Endothelial cell of hepatic sinusoid (primary cell): Measurements from ENCODE around the gene RYR3.

Experiments
- in situ Hi-C: cut with HindIII; loops from 2 replicates; pipeline ENCODE4 v1.10.0; 2017; ENCODE audit warnings: low sequenced_read_pairs

Gene RYR3

DNA sequence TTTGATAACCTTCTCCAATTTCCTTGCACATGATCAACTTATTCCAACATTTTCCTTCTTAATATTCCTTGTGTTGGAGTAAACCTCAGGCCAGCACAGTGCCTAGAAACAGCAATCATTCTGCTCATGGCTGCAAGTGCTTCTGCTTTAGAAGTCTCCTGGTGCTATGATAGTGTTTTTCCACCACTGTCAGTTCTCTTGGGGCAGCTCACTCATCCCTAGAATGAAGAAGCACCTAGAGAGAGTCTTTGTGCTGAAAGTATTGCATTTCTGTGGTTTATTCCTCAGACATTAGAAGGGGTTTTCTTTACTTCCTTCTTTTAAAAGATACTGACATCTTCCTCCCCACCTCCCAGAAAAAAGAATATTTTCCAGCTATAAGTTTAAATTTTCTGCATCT, 183.5 kb downstream of the RYR3 start:
- in situ Hi-C loops = no loop called here

GRCh38 chr15:33500432-33501195, 189.8 kb downstream of the RYR3 start:
- in situ Hi-C loops = no loop called here

DNA sequence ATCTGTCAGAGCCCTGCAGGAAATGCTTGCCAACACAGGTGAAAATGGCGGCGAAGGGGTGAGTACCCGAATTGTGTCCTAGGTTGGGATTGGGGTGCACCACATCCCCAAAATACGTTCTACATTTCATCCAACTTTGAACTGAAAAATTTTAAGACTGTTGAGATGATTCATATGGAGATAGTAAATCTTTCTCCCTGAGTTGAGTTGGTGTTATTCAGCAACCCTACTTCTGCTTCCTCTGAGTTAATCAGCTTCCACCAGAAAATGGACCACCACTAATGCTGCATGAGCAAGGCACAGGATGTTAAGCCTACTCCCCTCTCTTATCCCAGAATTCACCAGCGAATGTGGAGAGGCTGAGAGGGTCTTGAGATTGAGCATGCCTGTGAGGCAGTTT, 192.9 kb downstream of the RYR3 start:
- in situ Hi-C loops = no loop called here

DNA sequence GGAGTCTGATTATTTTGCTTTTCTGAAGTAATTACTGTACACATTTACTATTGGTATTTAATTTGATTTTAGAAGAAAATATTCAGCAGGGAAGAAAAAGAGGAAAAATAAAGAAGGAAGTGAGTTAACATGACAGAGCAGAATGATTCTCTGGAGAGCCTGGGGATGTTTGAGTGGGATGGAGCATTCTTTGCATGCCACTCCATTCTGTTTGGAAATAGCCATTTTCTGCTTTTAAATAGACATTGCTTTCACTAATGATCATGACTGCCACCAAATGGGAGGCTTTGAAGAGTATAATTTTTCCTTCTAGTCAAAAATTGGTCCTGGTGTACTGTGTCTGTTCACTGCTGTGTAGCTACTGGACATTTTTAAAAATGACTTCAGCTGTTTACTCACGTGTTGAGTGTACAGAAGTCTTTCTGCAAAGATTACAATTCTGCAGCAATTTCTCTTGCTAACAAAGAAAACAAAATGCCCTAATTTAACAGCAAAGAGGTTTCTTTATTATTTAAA, 196.1 kb downstream of the RYR3 start:
- in situ Hi-C loops = no loop called here

- in situ Hi-C loops = no loop called here
These were observed 197.9 kb downstream of the RYR3 start for GRCh38 chr15:33508703-33509102.

DNA sequence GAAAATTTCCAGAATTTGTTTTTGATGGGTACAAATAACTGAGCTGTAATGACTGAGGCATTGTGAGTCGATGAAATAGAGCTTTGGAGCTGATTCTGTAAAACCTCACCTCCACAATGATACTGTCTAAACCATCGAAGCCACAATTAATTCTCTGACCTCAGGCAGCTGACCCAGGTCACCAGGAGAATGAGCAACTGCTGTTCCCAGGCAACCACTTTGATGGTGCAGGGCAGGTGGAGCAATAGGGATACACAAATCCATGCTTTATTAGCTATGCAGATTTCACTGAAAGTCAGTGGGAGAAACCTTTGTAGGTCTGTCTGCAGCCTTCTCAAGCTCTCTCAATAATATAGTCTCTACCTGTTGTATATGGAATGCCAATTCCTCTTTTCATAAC, 204.4 kb downstream of the RYR3 start:
- in situ Hi-C loops = no loop called here

DNA sequence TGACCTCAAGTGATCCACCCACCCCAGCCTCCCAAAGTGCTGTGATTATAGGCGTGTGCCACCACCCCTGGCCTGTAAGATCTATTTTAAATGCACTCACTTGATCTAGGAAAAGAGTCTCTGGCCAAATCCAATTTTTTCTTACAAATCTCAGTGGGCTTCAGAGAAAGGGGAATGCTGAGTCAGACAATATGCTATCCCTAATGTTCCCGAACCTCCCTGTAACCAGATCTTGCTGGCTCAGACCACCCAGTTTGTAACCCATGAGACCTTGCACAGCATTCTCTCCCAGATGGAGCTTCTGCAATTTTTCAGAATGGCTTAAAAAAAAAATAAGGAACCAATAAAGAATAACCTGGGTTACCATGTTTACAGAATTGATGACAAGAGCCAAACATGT, 205.8 kb downstream of the RYR3 start:
- in situ Hi-C loops = no loop called here

GRCh38 chr15:33517944-33518343, 207.2 kb downstream of the RYR3 start:
- in situ Hi-C loops = no loop called here

DNA sequence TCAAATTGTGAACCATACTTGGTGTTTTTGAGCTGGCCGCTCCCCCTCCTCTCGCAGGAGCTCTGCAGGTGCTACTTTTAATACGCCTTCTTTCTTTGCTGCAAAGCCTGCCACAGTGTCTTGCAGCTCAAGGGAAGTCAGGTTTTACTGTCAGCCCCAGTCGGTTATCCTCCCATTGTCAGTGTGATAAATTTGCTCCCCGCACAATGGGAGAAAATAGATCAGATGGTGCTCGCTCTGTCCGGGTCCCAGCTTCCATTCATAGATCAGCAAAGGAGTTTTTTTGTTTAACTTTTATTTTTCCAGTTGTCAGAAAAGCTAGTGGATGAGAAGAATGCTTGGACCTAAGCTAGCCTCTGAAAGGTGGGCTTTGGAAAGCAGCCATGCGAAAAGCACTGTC, 207.7 kb downstream of the RYR3 start:
- in situ Hi-C loops = no loop called here

DNA sequence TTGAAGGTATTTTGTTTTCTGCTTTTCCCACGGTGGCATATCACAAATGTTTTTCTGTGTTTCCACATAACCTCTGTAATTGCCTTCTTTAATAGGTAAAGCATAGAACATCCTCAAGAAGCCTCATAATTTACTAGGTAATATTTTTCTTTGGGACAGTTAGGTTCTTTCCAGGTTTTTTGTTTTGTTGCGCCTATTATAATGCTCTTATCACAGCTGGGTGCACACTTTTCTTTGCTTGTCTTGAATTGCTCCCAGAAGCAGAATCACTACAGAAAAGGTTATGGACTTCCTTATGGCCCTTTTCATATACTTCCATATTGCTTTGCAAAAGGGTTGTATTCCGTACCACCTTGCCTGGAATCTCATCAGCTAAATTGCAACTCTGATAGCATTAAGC, 213.5 kb downstream of the RYR3 start:
- in situ Hi-C loops = no loop called here

GRCh38 chr15:33526532-33526931, 215.8 kb downstream of the RYR3 start:
- in situ Hi-C loops = loop anchor here (5.0 kb wide), 1 partner anchor 44 kb away; no protein-coding TSS in a partner anchor

GRCh38 chr15:33533197-33533596, 222.4 kb downstream of the RYR3 start:
- in situ Hi-C loops = no loop called here

DNA sequence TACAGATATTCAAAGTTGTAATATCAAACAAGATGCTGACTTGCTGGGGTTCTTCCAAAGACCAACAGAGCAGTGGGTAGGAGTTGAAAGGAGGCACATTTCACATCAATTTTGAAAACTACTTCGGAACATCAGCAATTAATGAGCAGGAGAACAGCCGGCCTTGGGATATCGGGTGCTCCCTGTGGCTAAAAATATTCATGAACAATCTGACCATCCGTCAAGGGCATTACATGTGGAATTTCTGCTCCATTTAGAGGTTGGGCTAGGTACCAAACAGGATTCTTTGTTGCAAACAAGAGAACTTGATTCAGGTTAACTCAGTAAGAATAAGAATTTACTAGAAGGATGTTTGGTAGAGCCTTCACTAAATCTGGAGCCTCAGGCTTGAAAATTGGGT, 223.9 kb downstream of the RYR3 start:
- in situ Hi-C loops = no loop called here

- in situ Hi-C loops = no loop called here
These were observed 224.4 kb downstream of the RYR3 start for GRCh38 chr15:33535135-33535534.

DNA sequence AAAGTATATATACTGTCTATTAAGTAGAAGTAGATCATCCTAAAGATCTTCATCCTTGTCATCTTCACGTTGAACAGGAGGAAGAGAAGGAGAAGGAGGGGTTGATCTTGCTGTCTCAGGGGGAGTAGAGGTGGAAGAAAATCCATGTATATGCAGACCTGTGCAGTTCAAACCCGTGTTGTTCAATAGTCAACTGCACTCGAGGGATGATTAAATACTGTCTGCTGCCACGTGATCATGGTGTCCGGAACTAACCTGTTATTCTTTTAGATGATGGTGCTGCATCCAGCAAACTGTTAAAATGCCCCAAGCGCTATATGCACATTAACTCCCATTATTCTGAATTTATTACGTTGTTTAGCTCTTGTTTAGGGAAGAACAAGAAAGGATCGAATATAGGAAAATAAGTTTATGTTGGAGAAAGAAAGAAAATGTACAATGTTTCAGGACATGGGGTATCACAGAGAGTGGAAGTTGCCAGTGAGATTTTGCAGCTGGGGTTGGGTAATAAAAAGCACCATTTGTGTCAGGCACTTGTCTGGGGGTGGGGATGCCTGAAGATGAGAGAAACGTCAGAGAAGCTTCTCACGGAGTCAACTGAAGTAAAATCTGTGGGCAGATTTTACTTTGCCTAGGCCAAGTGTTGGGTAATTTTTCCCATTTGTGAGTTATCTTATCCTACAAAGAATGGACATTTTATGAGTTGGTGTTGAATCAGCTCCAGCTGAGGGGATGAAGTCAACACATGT, 229.2 kb downstream of the RYR3 start:
- in situ Hi-C loops = no loop called here

DNA sequence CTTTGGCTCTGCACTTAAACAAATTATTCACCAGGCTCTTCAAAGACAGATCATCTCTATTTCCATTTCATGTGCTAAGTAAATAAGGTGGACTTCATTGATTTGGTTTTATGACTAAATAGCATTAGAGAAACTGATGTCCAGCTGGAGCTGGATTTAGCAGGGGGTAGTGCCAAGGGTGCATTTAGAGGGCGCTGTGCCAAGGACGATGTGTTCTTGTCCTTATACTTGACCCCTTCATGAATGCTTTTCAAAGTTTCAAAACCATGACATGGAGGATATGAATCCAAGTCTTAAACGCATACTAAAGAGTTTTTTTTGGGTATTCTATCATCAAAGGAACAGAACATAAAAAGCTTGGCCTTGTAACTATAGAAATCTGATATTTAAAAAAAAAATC, 233.2 kb downstream of the RYR3 start:
- in situ Hi-C loops = no loop called here

- in situ Hi-C loops = loop anchor here (5.0 kb wide), 1 partner anchor 34 kb away; no protein-coding TSS in a partner anchor
These were observed 235.1 kb downstream of the RYR3 start for GRCh38 chr15:33545866-33546265.

DNA sequence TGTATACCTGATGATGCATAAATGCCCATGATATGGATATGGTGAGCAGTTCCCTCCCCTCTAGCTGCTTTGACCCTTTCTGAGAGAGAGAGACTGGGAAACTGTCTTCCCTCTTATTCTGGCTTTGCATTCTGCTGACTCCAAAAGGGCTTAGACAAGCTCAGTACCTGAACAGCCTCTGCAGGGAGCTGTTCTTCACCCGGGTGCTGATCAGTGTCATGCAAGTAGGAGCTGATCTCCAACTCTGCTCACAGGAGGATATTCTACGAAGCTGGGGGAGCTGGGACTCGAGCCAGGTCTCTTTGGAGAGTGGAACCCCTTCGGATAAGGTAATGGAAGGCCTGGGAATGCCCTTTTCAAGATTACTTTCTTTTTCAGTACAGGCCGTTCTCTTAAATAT, 237.1 kb downstream of the RYR3 start:
- in situ Hi-C loops = loop anchor here (5.0 kb wide), 1 partner anchor 36 kb away; no protein-coding TSS in a partner anchor

DNA sequence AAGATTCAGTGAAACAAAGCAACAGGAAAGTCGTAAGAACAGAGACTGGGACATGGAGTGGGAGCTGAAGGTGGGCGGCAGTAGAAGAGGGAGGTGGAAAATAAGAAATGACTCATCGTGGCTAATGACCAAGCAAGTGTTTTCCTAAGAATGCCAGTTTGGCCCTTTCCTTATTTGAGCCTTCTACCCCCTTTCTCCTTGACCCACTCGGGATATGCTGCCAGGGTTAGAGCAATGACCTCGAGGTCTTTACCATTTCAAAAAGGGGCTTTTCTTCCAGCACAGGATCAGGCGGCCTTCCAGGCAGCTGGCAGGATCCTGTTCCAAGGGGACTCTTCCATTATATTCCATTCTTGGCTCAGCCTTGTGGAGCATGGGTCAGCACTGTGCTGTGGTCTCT, 241.1 kb downstream of the RYR3 start:
- in situ Hi-C loops = no loop called here

DNA sequence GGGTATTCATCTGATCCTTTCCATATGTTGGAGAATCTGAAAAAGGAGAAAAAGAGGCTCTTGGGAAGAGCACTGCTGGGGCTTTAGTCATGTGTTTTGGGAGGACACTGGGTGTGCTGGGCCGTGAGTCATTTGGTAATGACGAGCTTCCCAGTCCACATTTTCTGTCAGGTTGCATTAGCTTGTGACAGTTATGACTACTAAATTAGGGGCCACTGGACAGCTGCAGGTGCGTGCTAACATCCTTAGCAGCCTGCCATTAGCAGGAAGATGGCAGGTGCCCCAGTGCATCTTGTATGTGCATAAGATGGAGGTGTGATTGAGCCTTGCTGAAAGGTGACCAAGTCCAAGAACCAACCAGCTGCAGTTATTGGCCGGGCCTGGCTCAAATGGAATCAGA, 242.4 kb downstream of the RYR3 start:
- in situ Hi-C loops = no loop called here

GRCh38 chr15:33559207-33559890, 248.6 kb downstream of the RYR3 start:
- in situ Hi-C loops = no loop called here
